ENCODE measurements around the gene MRRF. TPM values are rescaled to one million over a fixed set of nuclear protein-coding genes. Genes with fewer than 3 reads are reported as not detected.

Gene MRRF
- total RNA-seq, 1 experiment from 2014 or later = 42.3 TPM

GRCh38 chr9:122291458-122291857 is 26.8 kb downstream of the MRRF start:
- Mint-ChIP-seq H3K9me3 (no peaks in the 10 kb centered on the region), H3K27ac (no peak overlapping the region), H3K27me3 (ENCODE audit: low read depth) (no peaks in the 10 kb centered on the region), H3K4me1 (peaks cover 5% of the 10 kb centered on the region; the same call in 1 of the 2 replicates), H3K4me3 (no peak overlapping the region), H3K36me3 (peaks cover 47% of the 10 kb centered on the region)
- POLR2A ChIA-PET = no interaction called here
- DNase-seq (ENCODE audit: low spot score) = no peak
- TF ChIP-seq ATF1 (CRISPR knock-in tag; IDR thresholded peaks at IDR 0.05) = no peak
- TF ChIP-seq SMAD4 (CRISPR knock-in tag; IDR thresholded peaks at IDR 0.05) = no peak
- no peak for TF ChIP-seq CREM (CRISPR knock-in tag; IDR thresholded peaks at IDR 0.05)
- no peak for TF ChIP-seq CBFB (CRISPR knock-in tag; IDR thresholded peaks at IDR 0.05; ENCODE audit: low read depth)
- no peak for ATAC-seq
- CTCF ChIA-PET = no interaction called here

- CTCF ChIA-PET = no interaction called here
- Mint-ChIP-seq H3K36me3 (peaks cover 44% of the 10 kb centered on the region), H3K9me3 (no peaks in the 10 kb centered on the region), H3K4me1 (peaks cover 5% of the 10 kb centered on the region; the same call in 1 of the 2 replicates), H3K27me3 (ENCODE audit: low read depth) (no peaks in the 10 kb centered on the region), H3K4me3 (no peak overlapping the region), H3K27ac (no peak overlapping the region)
- POLR2A ChIA-PET = no interaction called here
- no peak for DNase-seq (ENCODE audit: low spot score)
- ATAC-seq = no peak
- TF ChIP-seq, protein P1, sequence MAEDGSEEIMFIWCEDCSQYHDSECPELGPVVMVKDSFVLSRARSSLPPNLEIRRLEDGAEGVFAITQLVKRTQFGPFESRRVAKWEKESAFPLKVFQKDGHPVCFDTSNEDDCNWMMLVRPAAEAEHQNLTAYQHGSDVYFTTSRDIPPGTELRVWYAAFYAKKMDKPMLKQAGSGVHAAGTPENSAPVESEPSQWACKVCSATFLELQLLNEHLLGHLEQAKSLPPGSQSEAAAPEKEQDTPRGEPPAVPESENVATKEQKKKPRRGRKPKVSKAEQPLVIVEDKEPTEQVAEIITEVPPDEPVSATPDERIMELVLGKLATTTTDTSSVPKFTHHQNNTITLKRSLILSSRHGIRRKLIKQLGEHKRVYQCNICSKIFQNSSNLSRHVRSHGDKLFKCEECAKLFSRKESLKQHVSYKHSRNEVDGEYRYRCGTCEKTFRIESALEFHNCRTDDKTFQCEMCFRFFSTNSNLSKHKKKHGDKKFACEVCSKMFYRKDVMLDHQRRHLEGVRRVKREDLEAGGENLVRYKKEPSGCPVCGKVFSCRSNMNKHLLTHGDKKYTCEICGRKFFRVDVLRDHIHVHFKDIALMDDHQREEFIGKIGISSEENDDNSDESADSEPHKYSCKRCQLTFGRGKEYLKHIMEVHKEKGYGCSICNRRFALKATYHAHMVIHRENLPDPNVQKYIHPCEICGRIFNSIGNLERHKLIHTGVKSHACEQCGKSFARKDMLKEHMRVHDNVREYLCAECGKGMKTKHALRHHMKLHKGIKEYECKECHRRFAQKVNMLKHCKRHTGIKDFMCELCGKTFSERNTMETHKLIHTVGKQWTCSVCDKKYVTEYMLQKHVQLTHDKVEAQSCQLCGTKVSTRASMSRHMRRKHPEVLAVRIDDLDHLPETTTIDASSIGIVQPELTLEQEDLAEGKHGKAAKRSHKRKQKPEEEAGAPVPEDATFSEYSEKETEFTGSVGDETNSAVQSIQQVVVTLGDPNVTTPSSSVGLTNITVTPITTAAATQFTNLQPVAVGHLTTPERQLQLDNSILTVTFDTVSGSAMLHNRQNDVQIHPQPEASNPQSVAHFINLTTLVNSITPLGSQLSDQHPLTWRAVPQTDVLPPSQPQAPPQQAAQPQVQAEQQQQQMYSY (CRISPR knock-in tag; IDR thresholded peaks at IDR 0.05) = no peak
- TF ChIP-seq JAZF1 (CRISPR knock-in tag; IDR thresholded peaks at IDR 0.05) (no peak), USF1 (CRISPR knock-in tag; IDR thresholded peaks at IDR 0.05) (no peak), SOX15 (CRISPR knock-in tag; IDR thresholded peaks at IDR 0.05) (no peak), ZNF317 (CRISPR knock-in tag; IDR thresholded peaks at IDR 0.05; ENCODE audit: borderline replicate concordance, low read depth) (no peak), FOXP1 (CRISPR knock-in tag; IDR thresholded peaks at IDR 0.05; ENCODE audit: borderline replicate concordance) (no peak), NFATC4 (CRISPR knock-in tag; IDR thresholded peaks at IDR 0.05) (no peak), CTCF (IDR thresholded peaks at IDR 0.05) (no peak), TEAD4 (CRISPR knock-in tag; IDR thresholded peaks at IDR 0.05) (no peak), ZNF512 (CRISPR knock-in tag; IDR thresholded peaks at IDR 0.05; ENCODE audit: borderline replicate concordance) (no peak), NR2C2 (CRISPR knock-in tag; IDR thresholded peaks at IDR 0.05) (no peak), ZNF396 (CRISPR knock-in tag; IDR thresholded peaks at IDR 0.05; ENCODE audit: borderline replicate concordance) (no peak), ZNF121 (CRISPR knock-in tag; IDR thresholded peaks at IDR 0.05) (no peak), ETV6 (CRISPR knock-in tag; IDR thresholded peaks at IDR 0.05) (no peak)
- TF ChIP-seq, protein P2, sequence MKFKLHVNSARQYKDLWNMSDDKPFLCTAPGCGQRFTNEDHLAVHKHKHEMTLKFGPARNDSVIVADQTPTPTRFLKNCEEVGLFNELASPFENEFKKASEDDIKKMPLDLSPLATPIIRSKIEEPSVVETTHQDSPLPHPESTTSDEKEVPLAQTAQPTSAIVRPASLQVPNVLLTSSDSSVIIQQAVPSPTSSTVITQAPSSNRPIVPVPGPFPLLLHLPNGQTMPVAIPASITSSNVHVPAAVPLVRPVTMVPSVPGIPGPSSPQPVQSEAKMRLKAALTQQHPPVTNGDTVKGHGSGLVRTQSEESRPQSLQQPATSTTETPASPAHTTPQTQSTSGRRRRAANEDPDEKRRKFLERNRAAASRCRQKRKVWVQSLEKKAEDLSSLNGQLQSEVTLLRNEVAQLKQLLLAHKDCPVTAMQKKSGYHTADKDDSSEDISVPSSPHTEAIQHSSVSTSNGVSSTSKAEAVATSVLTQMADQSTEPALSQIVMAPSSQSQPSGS (CRISPR knock-in tag; IDR thresholded peaks at IDR 0.05; ENCODE audit: borderline replicate concordance, low read depth) = no peak
- TF ChIP-seq, protein P3, sequence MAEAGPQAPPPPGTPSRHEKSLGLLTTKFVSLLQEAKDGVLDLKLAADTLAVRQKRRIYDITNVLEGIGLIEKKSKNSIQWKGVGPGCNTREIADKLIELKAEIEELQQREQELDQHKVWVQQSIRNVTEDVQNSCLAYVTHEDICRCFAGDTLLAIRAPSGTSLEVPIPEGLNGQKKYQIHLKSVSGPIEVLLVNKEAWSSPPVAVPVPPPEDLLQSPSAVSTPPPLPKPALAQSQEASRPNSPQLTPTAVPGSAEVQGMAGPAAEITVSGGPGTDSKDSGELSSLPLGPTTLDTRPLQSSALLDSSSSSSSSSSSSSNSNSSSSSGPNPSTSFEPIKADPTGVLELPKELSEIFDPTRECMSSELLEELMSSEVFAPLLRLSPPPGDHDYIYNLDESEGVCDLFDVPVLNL (CRISPR knock-in tag; IDR thresholded peaks at IDR 0.05; ENCODE audit: borderline replicate concordance, low read depth) = no peak
- TF ChIP-seq, protein P4, sequence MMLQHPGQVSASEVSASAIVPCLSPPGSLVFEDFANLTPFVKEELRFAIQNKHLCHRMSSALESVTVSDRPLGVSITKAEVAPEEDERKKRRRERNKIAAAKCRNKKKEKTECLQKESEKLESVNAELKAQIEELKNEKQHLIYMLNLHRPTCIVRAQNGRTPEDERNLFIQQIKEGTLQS (CRISPR knock-in tag; conservative IDR thresholded peaks at IDR 0.05) = no peak
Measured at GRCh38 chr9:122294531-122294930, 29.8 kb downstream of the MRRF start.
